T-helper 1 cell (primary cell): ENCODE measurements around the gene CAV3.

ENCODE experiments used
- DNase-seq, 5 donors: peaks; one replicate each; pipeline ENCODE4 v3.0.0-alpha.2; 2012 to 2020

CAV3 gene

GRCh38 chr3:8736436-8736835 is 2.8 kb downstream of the CAV3 start:
- no peak for DNase-seq

- no peak for DNase-seq
Observed at GRCh38 chr3:8737301-8737700, 3.7 kb downstream of the CAV3 start.

DNA sequence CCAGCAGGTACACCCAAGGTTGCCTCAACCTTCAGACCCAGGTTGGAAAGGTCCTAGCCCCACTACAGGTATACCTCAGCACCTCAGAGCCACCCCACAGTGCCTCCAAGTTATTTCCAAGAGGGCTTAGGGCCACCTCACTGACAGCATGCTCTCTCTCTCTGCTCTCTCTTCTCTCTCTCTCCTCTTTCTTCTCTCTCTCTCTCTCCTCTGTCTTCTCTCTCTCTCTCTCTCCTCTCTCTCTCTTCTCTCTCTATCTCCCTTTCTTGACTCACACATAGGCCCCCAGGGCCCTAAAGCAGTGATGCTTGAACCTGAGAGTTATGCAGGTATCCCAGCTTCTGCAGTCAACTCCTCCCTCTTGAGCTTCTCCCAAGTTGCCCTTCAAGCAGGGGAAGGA is 4.2 kb downstream of the CAV3 start:
- no peak for DNase-seq

GRCh38 chr3:8738639-8739038 is 5.0 kb downstream of the CAV3 start:
- no peak for DNase-seq

GRCh38 chr3:8739757-8740504 is 6.3 kb downstream of the CAV3 start:
- DNase-seq = peak in 1 of 5 donors; percentile 7

DNA sequence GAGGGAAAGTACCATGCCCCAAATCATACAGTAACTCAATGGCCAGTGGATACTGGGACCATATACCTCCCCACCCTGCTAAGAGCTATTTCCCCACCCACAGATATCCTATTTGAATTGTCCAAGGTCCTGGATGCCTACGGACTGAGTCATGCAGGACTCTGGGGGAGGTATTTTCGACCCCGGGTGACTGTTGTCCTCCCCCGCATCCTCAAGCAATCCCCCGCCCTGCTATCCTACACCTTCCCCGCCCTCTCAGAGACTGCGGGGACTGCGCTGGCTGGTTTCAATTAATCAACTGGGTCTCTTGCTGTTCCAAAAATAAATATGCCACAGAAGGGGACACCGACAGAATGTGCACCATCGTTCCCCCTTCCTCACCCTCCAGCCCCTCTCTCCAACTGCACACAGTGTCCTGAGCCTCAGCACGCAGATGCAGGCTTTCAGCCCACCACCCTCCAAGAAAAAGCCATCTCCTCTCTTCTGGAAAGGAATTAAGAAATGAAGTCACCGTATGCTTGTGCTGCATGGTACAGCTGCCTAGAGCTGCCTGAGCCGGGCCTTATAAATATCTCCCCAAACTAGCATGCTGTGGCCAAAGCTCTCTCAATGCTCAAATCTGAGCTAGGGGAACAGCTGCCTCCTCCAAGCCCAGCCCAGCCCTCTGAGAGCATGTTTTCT is 8.1 kb downstream of the CAV3 start:
- DNase-seq = no peak

DNA sequence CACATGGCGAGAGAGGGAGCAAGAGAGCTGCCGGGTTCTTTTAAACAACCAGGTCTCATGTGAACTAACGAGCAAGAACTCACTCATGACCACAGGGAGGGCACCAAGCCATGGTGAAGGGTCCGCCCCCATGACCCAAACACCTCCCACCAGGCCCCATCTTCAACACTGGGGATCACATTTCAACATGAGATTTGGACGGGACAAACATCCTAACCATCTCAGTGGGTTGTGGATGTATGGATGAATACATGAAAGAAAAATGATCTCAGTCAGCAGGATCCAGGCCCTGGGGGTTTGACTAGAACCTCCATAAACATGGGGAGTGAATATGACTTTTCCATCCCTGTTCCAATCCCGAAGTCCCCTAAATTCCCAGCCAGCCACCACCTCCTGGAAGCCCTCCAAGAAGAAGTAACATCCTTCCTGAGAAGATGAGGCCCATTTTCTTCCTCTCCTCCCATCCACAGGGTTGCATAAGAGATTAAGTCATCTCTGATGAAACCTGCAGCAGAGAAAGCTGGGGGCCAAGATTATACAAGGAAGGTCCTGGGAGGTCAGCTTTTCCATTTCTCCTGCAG is 9.5 kb downstream of the CAV3 start:
- no peak for DNase-seq

GRCh38 chr3:8743911-8744310 is 10.3 kb downstream of the CAV3 start:
- no peak for DNase-seq

- DNase-seq = no peak
Observed at GRCh38 chr3:8745619-8746370, 12.2 kb downstream of the CAV3 start.

DNA sequence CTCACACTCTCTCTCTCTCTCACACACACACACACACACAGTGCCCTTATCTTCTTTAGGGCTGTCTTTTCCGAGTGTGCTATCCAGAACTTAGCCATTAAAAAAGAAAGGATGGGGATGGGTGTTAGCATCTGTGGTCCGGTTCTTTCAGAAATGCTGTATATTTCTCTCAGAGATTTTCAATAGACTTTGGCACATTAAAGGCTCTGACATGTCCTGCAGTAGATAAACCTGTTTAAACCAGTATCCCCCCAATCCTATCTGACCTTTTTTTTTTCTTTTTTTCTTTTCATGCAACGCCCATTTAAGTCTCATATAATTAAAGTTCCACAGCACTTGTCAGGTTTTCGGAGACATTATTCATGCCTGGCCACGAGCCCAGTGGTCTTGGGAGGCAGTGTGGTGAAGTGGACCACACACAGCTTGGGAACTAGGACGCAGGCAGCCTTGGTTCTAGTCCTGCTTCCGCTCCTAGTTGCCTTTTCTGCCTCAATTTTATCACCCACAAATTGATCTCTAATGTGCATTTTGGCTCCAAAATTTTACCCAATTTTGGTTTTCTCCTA is 13.3 kb downstream of the CAV3 start:
- DNase-seq = no peak

DNA sequence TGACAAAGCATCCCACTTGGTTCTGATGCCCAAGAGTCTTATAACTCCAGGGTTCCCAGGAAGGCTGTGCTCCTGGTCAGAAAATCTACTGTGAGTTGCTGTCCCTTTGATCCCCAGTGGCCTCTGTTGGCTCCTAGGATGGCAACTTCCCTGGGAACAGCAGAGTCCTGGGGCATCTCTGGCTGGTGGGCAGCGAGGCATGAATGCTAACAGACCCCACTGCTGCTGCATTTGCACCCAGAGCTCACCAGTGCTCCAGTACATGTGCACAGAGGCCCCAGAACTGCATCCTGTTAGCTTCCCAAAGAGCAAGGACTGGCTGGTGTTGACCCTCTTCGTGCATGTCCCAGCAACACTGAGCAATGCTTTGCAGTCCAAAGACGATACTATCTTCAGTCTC is 15.7 kb downstream of the CAV3 start:
- no peak for DNase-seq

DNA sequence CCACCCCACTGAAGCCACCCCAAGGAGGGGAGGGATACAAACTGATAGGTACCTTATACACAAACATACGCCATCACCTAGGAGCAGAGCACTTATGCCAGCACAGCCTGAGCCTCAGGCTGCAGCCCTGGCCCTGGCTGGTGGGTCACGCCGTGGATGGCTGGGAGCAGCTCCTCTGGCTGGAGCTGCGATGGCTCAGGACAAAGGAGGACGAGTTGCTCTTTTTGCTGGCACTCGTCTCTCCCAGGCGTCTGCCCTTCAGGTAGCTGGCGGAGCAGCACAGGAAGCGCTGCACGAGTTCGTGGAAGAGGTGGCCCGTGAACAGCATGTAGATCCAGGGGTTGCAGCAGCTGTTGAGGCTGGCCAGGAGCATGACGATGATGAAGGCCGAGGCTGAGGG is 19.2 kb downstream of the CAV3 start:
- DNase-seq = no peak

DNA sequence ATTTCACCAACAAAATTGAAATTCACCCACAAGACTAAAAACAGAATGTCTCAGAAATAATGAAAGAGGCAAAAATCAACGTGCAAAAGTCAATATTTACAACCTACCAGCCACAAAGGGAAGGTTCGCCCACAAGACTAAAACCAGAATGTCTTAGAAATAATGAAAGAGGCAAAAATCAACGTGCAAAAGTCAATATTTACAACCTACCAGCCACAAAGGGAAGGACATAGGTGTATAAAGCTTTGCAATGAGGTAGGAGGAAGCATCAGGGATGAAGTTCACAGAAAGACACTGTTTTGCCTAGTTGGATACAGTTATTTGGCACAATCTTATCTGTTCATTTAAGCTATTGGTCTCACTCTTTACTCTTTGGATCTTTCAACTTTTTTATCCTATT is 21.5 kb downstream of the CAV3 start:
- DNase-seq = no peak

- DNase-seq = no peak
Observed at GRCh38 chr3:8755564-8756237, 22.1 kb downstream of the CAV3 start.

DNA sequence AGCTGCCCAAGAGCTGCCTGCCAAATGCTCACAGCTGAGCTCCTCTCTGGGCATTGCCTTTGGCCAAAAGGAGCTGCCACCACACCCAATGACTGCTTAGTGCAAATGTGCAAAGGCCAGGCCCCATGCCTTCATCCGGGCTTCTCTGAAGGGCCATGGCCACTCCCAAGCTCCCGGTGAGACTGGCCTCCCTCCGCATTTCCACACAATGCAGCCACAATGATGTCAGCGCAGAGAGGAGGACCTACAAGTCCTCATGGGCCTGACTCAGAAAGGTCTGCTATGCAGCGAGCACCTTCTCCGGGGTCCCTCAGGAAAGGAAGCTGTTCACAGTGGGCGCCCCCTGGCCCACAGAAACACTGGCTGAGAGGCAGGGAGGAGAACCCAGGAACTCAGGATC is 23.1 kb downstream of the CAV3 start:
- no peak for DNase-seq

GRCh38 chr3:8757551-8758518 is 24.2 kb downstream of the CAV3 start:
- DNase-seq = no peak

DNA sequence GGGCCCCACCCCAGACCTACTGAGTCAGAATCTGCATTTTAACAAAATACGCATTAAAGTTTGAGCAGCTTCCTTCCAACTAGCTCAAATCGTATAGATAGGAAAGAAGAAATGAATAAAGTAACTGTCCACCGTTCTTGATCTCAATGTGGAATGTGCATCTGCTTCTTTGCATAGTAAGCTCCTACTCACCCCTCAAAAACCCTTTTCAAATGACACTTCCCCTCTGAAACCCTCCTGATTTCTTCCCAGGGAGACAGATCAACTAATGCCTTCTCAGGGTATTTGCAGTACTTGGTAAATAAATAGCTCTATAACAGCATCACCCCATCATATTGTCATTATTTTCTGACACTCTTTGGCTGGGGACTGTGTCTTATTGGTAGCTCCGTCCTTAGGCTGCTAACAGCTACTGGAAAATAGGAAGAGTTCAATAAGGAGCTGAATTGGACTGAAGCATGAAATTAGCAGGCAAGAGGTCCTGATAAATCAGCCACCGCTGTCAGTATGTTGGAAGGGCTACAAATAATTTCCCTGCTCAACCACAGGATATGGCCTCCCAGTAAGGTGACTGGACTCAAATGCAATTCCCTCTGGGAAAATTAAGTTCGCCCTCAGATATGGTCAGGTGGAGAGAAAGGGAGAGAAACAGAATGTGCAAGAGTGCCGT is 25.6 kb downstream of the CAV3 start:
- no peak for DNase-seq

- DNase-seq = no peak
Observed at GRCh38 chr3:8760091-8760490, 26.5 kb downstream of the CAV3 start.

GRCh38 chr3:8760506-8760905 is 26.9 kb downstream of the CAV3 start:
- no peak for DNase-seq

GRCh38 chr3:8761866-8762265 is 28.3 kb downstream of the CAV3 start:
- DNase-seq = no peak
